H1 (cell line): ENCODE measurements around the gene PIK3R6. TPM values are rescaled to one million over a fixed set of nuclear protein-coding genes. Genes with fewer than 3 reads are reported as not detected.

Experiments used
- BRCA1 ChIP-seq: IDR thresholded peaks from 2 replicates; pipeline ENCODE4 v1.6.1; 2012; ENCODE audit warnings: low read depth, low read length, improper control_type of control experiment
- KDM4A ChIP-seq: IDR thresholded peaks from one replicate; pipeline ENCODE4 v1.7.1; 2012; ENCODE audit warnings: low read depth, mild to moderate bottlenecking, moderate library complexity, low read length, inconsistent platforms; ENCODE audit not compliant: severe bottlenecking
- KDM5A ChIP-seq: fragments of 200-600 bp; IDR thresholded peaks from 2 replicates; pipeline ENCODE4 v1.7.1; 2012; ENCODE audit warnings: mild to moderate bottlenecking, low read length, inconsistent platforms, mixed read lengths
- polyA plus RNA-seq, 7 experiments: library from polyadenylated mRNA; depleted of rRNA in 3 of 7; stranded (reverse) in 5 of 7; unstranded in 2 of 7; fragments of >200 nt in 5 of 7; fragments of 200-250 nt in 2 of 7; gene quantifications; 1 replicate in 5 of 7; 2 replicates in 1 of 7; 4 replicates in 1 of 7; pipeline versions ENCODE4 v1.2.1 to v1.2.3, GENCODE V29; 2011 to 2013; ENCODE audit warnings: missing spikeins in 2 of 7, mixed read lengths in 2 of 7
- total RNA-seq: library from RNA; stranded (reverse); fragmentation: NEBNext Ultra II Directional; extraction: Animal tissue kit (Norgen Biotek cat#: 25700); gene quantifications from 2 replicates; pipeline ENCODE4 v1.2.1, GENCODE V29; 2021

The PIK3R6 gene
- total and polyA plus RNA-seq, 2 of the 8 experiments (the other 6 are each of a cell fraction or from before 2014, with no cell fraction given), result 0.24 to 1.2 TPM

- no peak for TF ChIP-seq BRCA1
- no peak for TF ChIP-seq KDM5A
- no peak for TF ChIP-seq KDM4A
Observed at GRCh38 chr17:8806926-8807550, 60.4 kb downstream of the PIK3R6 start (continued).
